GM21390 (cell line): ENCODE results near the gene PAK5.

ENCODE experiments used
- ATAC-seq: cut with Tn5 transposase; IDR thresholded peaks from one replicate; pipeline ENCODE4 v1.9.1; 2021; ENCODE audit not compliant: unreplicated experiment

PAK5 gene

DNA sequence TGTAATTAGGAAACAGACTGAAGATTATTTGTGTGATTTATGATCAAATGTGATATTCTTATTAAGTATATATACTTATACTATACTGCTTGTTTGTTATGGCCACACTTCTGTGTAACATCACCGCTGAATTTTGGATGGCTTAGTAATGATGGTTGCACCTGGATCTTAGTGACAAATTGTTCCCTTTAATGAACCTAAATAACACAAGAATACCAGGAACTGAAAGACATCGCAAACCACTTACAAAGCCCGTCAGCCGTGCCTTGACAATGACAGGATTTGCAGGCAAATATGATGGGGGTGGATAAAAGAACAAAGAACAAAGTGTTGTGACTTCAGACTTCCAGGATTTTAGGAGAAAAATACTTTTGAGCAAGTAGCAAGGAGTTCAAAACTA, 257.4 kb downstream of the PAK5 start:
- no peak for ATAC-seq

DNA sequence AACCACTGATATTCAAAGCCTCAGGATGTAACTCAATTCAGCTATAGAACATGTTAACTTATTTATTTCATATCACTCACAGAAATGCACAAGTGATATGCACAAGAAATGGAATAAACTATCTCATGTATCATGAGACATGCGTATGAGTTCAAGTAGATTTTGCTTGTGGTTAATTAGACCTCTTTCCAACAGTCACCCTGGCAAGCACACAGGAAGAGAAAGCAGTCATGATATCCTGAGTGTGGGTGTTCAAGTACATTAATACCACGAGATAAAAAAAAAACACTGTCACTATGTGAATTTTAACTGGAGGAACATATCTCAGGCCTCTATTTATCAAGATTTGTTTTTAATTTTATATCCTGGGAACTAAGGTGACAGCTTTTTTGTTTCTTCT, 260.3 kb downstream of the PAK5 start:
- no peak for ATAC-seq

- ATAC-seq: no peak
Measured at GRCh38 chr20:9577397-9577796, 261.5 kb downstream of the PAK5 start.

GRCh38 chr20:9576695-9577094, 262.2 kb downstream of the PAK5 start:
- ATAC-seq: no peak

- ATAC-seq: no peak
Measured at GRCh38 chr20:9575836-9576235, 263.0 kb downstream of the PAK5 start.

DNA sequence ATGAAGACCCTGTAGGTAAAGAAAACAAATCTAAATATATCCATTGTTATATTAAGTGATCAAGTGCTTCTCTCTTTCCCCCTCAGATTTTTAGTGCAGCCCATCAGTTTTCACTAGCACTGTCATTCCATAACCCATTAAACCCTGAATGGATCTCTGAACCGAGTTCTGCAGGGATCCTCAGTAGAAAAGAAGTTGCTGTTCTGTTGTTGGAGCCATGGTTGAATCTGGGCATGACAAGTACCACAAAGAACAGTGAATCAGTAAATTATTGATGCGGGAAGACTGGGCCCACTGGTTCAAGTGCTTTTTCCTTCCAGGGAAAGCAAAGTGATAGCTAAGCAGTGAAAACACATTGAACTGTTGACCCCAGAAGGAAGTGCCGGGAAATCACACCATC, 264.1 kb downstream of the PAK5 start:
- no peak for ATAC-seq

- ATAC-seq: no peak
Measured at GRCh38 chr20:9574181-9574580, 264.7 kb downstream of the PAK5 start.

DNA sequence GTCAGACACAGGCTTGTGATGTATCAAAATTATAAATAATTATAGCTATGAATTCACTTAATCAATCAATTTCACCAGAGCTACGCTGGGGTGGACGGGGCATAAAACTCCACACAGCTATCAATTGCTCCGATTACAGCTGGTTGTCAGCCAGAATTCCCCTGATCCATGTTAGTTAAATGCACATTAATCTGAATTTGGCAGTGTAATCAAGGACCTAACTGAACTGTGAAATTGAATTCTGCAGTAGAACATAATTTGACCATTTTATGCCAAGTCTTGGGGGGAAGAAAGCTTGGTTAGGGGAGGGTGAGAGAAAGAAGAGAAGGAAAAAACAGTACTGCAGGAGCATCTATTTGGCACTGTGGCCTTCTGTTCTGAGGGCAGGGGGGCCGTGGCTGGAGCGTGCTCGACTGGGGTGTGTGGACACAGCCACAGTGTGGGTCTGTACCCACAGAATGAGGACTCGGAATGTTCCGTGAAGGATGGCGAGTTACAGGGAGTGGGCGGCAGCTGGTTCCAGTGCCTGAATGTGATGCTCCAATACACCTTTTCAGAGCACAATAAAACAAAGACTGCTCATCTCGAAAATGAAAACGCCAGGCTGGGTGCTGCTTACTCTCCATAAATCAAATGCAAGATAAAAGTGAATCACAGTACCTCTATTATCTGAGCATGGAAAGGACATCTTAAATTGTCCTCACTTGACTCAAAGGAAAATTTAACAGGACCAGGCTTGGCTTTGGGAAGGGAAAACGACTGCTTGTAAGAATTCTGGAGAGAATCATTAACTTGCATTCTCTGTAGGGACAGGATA, 265.3 kb downstream of the PAK5 start:
- no peak for ATAC-seq

DNA sequence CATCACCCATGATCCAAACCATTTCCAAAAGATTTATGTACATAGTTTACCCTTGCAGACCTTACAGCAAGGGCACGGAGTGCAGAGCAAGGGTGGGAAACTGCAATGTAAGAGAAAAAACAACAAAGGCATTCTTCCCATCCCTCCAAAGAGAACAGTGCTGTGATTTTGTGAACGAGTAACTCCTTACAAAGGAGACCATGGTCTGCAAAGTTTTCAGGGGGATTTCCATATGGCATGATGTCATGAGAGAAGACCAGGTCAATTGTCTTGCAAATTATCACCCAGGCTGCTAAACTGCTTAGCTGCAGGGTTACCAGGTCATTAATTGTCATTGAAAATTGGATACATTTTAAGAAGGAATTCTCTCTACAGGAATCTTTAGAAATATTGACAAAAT, 266.2 kb downstream of the PAK5 start:
- ATAC-seq: no peak

GRCh38 chr20:9571783-9572182, 267.1 kb downstream of the PAK5 start:
- ATAC-seq: no peak

DNA sequence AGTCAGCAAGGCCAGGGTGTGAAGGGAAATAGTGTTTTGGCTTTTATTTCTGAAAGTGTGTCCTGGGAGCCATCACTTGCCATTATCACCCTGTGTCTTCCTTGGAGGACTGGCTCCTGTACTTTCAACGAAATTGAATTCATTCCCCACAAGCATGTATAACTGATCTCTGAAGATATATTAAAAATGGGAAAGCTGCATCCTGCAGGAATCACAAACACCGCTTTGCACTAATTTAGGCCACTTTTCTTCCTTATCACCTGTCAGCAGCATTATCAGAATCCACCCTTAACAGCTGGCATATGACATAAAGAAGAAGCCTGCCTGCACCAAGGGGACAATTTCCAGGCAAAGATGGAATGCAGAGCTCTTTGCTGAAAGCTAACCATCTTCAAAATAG, 268.3 kb downstream of the PAK5 start:
- no peak for ATAC-seq

DNA sequence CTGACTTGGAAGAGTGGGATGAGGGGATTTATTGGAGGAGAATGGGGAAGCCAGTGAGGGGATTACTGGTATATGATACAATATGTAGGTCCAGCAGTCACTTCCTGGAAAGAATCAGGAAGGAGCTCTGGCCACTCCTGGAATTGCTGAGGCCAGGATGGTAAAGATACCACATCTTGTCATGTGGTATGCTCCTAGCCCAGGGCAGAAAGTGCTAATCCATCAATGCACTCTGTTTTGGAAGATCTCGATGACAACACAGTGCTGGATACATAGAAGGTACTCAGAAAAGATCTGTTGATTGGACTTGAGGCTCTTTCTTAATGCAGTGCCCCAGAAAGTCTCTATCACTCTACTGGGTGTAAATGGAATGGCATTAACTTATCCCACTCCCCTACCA, 271.9 kb downstream of the PAK5 start:
- ATAC-seq: no peak

- no peak for ATAC-seq
Measured at GRCh38 chr20:9565910-9566550, 272.8 kb downstream of the PAK5 start.

DNA sequence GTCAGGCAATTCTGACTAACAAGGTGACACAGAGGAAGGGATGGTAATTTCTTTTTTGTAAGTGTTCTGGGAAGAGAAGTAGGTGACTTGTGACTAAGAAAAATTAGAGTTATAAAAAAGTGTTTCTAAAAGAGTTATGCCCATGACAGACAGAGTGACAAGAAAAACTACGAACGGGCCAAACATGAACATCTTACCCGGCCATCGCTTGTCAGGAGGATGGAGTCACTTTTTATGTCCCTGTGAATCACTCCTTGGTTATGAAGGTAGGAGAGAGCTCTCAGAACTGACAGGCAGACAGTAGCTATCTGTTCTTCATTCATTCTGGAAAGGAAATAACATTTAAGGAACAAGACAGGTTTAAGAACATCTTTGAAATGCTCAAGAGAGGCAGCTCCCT, 281.5 kb downstream of the PAK5 start:
- ATAC-seq: no peak

DNA sequence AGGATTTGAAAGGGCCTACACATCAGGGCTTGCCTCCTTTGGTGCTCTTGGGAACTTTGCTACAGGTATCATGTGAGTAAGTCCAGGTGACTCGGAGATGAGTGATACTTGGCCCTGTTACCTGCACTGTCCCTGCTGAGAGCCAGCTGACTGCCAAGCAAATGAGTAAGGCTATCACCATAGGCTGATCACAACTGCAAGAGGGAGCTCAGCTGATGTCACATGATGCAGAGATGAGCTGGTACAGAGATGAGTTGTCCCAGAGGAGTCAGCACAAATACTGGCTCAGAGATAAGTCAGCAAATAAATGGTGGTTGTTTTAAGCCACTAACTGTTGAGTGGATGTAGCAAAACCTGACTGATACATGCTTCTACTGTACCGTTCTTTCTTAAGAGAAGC, 283.1 kb downstream of the PAK5 start:
- ATAC-seq: no peak

GRCh38 chr20:9551808-9552550, 286.9 kb downstream of the PAK5 start:
- no peak for ATAC-seq

DNA sequence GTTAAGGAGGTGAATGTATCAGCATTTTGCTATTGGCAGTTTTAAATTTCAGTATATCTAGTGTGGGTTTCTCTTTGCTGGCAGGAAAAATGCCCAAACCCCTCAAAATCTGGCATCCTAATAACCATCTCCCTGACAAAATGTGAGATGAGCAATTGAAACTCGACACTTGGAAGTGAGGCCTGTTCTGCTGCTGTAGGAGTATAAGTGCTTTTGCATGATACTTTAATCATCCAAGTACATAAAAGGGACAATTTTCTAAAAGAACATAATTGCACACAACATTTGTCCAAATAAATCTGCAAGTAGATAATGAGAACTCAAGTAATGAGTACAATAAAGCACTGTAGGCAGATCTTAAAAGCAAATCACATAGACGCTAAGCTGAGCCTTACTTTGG, 288.0 kb downstream of the PAK5 start:
- ATAC-seq: no peak

DNA sequence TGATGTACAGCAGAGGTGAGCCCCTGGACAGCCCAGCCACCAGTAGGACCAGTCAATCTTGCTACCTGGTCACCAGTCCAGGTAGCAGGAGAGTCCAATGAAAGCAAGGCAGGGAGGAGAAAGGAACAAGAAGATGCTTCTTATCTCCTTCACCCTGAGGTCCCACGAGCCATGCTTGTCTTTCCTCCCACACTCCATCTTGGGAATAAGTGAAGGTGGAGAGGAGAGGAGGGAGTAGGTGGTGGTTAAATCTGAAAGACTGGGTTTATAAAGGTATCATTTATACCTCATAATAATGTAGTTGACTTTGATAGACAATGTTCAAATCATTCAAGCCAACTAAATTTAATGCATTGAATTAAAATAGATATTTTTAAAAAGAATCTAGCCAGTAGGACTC, 288.6 kb downstream of the PAK5 start:
- ATAC-seq: no peak

DNA sequence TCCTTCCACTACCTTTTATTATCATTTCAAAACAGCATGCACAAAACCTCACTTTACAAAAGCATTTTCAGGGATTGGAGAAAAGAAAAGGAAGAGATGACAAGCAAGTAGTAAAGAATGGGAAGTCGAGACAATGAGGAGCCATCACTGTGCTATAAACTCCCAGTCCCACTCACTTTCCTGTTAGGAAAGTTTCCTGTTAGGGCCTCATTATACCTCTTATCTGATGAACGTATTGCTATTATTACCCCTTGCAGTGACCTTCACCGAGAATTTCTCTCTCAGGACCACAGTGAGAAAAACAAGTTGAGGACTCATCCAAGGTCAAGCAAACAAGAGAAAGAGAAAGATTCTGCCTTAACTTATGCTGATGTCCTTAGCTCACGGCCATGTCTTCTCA, 295.7 kb downstream of the PAK5 start:
- no peak for ATAC-seq

DNA sequence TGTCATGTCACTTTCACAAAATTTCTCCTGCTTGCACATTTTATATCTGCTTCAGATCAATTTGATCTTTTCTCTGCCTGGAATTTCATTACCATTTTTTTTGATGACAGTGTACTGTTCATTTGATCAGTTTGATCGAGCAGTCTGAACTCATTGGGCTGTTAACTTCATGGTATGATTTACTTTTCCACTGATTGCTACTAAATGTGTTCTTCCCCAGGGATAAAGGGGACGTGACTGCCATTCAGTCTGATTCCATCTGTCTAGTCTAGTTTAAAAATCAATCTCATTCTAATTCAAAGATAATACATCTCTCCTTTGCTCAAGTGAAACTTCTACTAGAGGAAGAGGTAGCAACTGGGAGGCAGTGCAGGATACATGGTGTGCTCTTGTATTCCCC, 303.4 kb downstream of the PAK5 start:
- ATAC-seq: no peak

- no peak for ATAC-seq
Measured at GRCh38 chr20:9534025-9534424, 304.9 kb downstream of the PAK5 start.
